ES-I3 (cell line): Measurements from ENCODE around the gene MAGI2.
"Not testable (repeated sequence)": the region's sequence is repeated elsewhere in the genome, so short reads cannot be mapped to it uniquely, and the experiment has no call there.

Source experiments
- H3K36me3 ChIP-seq: 2 replicates; pipeline ENCODE4 v1.6.1; 2013; ENCODE audit warnings: mild to moderate bottlenecking, low read length, control low read depth, moderate library complexity; ENCODE audit not compliant: insufficient read depth
- H3K4me1 ChIP-seq: 2 replicates; pipeline ENCODE4 v1.6.1; 2013; ENCODE audit warnings: mild to moderate bottlenecking, control low read depth, low read length; ENCODE audit not compliant: insufficient read depth
- H3K9ac ChIP-seq: 2 replicates; pipeline ENCODE4 v1.6.1; 2013; ENCODE audit warnings: low read depth, mild to moderate bottlenecking, low read length, moderate library complexity
- H3K9me3 ChIP-seq: 2 replicates; pipeline ENCODE4 v1.6.1; 2013; ENCODE audit warnings: mild to moderate bottlenecking, low read length, moderate library complexity; ENCODE audit not compliant: control insufficient read depth, insufficient read depth

The MAGI2 gene

DNA sequence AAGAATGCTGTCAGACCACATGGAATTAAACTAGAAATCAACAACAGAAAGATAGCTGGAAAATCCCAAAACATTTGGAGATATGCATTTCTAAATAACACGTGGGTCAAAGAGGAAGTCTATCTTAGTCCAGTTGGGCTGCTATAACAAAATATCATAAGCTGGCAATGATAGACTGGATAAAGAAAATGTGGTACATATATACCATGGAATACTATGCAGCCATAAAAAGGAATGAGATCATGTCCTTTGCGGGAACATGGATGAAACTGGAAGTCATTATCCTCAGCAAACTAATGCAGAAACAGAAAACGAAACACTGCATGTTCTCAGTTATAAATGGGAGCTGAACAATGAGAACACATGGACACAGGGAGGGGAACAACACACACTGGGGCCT is 1454.3 kb downstream of the MAGI2 start:
- H3K36me3 ChIP-seq = not testable (repeated sequence)

DNA sequence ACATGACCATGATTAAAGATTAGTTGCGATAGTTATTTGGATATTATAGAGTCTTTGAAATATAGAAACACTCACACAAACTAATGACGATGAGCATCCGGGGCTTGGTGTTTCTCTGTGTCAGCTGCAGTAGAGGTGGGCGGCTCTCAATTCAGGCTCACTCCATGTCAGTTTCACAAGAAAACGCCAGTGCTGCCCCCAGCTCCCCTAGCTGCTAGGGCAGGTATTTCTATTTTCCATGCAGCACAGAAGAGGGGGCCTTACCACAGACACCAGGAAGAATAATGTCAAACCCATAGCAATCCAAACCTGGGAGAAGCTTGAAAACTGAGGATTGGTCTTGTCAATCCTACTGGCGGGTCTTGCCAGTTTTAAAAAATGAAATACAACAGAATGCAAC is 1457.8 kb downstream of the MAGI2 start:
- no peaks in the 10 kb centered on the region for H3K4me1 ChIP-seq
- H3K9me3 ChIP-seq = no peaks in the 10 kb centered on the region
- H3K9ac ChIP-seq = no peak overlapping the region
- no peaks in the 10 kb centered on the region for H3K36me3 ChIP-seq

More for the DNA sequence above, 1454.3 kb downstream of the MAGI2 start:
- H3K9me3 ChIP-seq, H3K4me1 ChIP-seq, H3K9ac ChIP-seq: not testable (repeated sequence)

DNA sequence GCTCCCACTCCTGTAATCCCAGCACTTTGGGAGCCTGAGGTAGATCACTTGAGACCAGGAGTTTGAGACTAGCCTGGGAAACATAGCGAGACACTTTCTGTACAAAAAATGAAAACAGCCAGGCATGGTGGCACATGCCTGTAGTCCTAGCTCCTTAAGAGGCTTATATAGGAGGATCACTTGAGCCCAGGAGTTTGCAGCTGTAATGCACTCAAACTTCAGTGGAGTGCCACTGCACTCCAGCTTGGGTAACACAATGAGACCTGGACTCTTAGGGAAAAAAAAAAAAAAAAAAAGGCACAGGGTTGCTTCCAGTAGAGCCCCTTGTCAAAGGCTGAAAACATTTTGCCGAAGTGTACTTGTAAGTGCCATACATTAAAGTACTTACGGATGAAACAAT is 1459.6 kb downstream of the MAGI2 start:
- Histone ChIP-seq H3K4me1 (peaks cover 5% of the 10 kb centered on the region), H3K9ac (no peak overlapping the region), H3K9me3 (no peaks in the 10 kb centered on the region), H3K36me3 (no peaks in the 10 kb centered on the region)

DNA sequence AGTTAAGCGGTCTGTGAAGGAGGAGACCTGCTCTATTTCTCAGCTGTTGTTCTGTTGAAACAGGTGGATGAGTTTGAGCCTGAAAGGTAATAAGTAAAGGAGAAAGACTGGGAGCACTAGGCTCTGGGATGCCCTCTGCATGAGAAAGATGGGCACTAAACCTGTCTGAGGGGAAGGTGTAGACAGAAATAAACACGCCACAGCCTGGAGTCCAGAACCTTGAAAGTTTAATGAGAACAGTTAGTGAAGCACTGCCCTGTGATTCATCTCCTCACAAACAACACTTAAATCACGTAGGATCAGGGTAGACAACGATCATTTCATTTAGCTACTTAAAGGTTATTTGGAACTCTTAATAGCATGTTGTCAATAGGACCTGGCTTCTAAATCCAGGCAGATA is 1461.8 kb downstream of the MAGI2 start:
- Histone ChIP-seq H3K9me3 (no peaks in the 10 kb centered on the region), H3K36me3 (no peaks in the 10 kb centered on the region), H3K9ac (no peak overlapping the region), H3K4me1 (peaks cover 5% of the 10 kb centered on the region)

DNA sequence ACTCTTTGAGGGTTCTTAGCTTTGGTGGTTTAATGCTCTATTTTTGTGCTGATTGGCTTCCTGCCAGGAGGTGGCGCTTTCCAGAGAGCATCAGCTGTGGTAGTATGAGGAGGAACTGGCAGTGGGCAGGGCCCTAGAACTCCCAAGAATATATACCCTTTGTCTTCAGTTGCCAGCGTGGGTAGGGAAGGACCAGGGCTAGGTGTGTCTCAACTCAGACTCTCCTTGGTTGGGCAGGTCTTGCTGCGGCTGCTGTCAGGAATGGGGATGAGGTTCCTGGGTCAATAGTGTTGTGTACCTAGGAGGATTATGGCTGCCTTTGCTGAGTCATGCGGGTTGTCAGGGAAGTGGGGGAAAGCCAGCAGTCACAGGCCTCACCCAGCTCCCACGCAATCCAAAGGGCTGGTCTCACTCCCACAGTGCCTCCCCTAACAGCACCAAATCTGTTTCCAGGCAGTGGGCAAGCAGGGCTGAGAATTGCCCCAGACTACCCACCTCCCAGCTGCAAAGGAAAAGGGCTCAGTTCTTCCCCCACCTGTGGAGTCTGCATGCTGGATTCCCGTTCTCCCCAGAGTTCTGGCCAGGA is 1463.4 kb downstream of the MAGI2 start:
- Histone ChIP-seq H3K9ac (no peak overlapping the region; the same call in 1 of the 2 replicates), H3K4me1 (peaks cover 5% of the 10 kb centered on the region), H3K36me3 (no peaks in the 10 kb centered on the region), H3K9me3 (no peaks in the 10 kb centered on the region)

DNA sequence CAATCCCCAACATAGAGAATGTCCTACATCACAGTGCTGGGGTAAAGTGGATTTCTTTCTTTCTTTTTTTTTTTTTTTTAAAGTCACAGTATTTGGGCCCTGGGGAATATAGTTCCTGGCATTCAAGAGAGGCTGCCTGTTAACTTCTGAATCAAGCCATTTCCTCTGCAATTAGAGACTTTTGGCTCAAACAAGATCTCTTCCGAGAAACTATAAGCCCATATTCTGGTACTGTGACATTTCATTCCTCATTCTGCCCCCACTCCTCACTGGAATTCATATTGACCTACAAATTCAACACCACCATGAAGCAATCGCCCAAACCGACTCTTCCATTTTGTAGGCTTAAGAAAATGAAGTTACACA is 1467.5 kb downstream of the MAGI2 start:
- H3K9ac ChIP-seq = no peak overlapping the region
- no peaks in the 10 kb centered on the region for H3K9me3 ChIP-seq
- peaks cover 5% of the 10 kb centered on the region for H3K4me1 ChIP-seq
- H3K36me3 ChIP-seq = no peaks in the 10 kb centered on the region

DNA sequence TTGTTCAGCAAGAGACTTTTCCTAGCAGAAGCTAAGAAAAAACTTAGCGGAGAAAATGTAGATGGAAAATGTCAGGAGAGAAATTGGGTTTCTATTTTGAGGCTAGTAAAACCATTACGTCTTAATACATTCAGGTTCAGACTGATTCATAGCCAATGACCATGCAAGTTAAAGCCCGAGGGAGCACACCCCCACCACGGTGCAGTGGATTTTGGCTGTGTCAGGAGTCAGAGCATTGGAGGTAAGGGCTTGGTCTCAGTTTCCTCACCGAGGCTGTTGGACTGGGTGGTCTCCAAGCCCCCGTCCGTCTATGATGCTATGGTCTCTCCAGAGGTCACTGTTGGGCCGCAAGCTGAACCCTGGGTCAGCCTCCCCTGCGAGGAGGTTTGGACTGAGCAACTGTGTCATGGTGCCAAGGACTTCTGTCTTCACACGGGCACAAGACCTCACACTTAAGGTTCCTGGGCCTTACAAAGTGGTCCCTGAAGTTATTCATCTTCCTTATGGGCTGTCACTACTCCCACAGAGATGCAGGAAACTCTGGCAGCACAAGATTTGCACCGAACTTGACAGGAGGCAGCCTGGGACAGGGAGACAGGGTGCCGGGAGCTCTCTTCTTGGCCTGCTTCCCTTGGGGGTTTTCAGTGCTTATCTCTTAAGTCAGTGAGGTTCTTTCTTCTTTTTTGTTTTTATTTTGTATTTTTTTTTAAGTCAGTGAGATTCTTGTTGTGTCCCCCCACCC is 1468.1 kb downstream of the MAGI2 start:
- no peaks in the 10 kb centered on the region for H3K9me3 ChIP-seq
- H3K4me1 ChIP-seq = peaks cover 5% of the 10 kb centered on the region
- no peak overlapping the region for H3K9ac ChIP-seq
- H3K36me3 ChIP-seq = no peaks in the 10 kb centered on the region

DNA sequence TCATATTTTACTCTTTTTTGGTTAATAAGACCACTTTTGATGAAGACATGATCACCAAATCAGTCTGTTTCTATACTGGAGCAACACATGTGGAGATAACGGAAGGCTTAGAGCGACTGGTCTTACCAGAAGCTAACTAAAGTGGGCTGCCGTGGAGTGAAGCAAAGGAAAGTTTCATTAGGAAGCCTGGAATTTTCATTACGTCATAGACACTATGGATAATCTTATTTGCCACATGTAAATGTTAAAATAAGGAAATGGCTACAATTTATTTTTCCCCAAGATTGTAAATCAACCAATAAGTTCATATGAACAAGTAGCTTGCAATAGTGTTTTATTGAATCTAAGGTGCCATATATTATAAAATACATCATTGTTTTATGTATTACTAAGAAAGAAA is 1469.5 kb downstream of the MAGI2 start:
- no peaks in the 10 kb centered on the region; the same call in 1 of the 2 replicates for H3K4me1 ChIP-seq
- no peak overlapping the region for H3K9ac ChIP-seq
- no peaks in the 10 kb centered on the region for H3K36me3 ChIP-seq
- no peaks in the 10 kb centered on the region for H3K9me3 ChIP-seq

DNA sequence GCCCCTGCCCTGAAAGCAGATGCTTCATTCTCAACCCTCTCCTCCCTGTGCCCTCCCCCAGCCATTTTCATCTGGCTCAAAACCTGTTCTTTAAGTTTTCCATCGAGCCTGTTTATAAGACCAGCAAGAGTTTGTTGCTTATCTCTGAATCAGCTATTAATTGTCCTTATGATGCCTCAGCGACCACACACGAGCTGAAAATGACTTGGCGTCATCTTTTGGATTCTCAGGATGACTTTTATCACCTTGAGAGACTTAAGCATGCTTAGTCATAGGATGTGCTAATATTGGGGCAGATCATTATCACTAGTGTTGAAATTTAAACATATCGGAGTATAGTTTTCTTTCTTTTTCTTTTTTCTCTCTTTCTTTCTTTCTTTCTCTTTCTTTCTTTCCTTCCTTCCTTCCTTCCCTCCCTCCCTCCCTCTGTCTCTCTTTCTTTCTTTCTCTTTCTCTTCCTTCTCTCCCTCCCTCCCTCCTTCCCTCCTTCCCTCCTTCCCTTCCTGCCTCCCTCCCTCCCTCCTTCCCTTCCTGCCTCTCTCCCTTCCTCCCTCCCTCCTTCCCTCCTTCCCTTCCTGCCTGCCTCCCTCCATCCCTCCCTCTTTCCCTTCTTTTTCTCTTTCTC is 1470.4 kb downstream of the MAGI2 start:
- H3K9ac ChIP-seq = no peak overlapping the region
- no peaks in the 10 kb centered on the region; the same call in 1 of the 2 replicates for H3K4me1 ChIP-seq
- H3K36me3 ChIP-seq = no peaks in the 10 kb centered on the region
- no peaks in the 10 kb centered on the region for H3K9me3 ChIP-seq

DNA sequence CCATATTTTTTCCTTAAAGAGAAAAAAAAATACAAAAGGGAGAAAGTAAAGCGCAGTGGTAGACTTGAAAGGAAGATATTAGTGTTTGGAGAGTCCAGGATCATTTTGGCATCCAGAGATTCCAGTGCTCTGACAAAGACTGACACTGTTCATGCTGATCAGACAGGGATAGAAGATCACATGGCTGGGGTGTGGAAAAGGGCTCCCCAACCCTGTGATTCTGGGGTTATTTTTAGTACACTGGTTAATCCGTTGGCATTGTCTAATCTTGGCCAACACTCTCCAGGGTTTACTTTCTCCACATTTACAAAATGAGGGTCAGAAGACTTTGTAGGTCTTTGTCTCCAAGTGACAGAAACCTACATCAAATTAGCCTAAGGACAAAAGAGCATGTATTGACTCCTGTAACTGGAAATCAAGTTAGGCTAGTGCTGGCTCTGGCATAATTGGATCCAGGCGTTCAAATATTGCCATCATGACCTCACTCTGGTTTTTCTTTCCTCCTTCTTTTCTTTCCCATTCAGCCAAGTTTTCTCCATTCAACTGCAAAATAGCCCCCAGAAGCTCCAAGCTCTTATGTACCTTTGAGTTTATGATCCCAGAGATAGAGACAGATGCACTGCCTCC is 1473.3 kb downstream of the MAGI2 start:
- Histone ChIP-seq H3K9ac (no peak overlapping the region), H3K9me3 (no peaks in the 10 kb centered on the region), H3K36me3 (no peaks in the 10 kb centered on the region), H3K4me1 (no peaks in the 10 kb centered on the region; the same call in 1 of the 2 replicates)

DNA sequence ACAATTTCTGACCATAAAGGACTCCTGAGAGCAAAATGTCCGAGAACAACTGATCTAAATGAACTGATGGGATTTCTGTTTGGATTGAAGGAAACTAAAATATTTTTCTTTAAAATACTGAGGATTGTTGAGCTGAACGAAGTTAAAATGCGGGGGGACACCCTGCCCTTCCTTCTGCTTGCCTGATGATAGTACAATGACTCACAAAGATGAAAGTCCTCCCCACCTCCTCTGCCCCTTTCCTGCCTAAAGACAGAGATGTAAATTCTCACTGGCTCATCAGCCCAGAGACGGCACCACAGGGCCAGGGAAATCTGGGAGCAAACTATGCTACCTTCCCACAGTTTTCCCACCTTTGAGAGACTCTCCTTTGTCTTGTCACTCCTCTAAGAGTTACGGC is 1474.2 kb downstream of the MAGI2 start:
- H3K9ac ChIP-seq = no peak overlapping the region

DNA sequence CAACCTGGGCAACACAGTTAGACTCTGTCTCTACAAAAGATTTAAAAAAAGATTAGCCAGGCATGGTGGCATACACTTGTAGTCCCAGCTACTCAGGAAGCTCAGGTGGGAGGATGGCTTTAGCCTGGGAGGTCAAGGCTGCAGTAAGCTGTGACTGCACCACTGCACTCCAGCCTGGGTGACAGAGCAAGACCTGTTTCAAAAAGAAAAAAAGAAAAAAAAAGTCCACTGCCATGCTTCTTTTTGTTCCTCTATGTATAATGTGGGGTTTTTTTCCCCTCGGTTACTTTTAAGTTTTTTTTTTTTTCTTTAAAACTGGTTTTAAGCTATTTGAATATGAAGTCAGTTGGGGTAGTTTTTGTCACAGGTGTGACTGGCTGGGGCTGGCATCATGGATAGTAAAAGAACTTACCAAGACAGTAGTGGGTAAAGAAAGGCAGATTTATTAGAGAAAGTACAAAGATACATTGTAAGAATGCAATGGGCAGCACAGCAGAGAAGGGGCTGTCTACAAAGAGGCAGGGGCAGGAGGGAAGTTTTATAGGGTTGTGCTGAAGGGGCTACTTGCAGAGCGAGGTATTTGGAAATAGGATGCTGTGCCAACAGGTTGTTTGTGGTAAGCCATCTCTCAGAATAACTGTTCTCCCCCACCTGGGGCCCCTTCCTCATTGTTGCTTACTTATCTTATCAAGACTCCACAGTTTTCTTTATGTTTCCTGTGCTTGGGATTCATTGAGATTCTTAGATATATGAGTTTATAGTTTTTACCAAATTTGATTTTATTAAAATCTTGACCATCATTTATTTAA is 1477.6 kb downstream of the MAGI2 start:
- Histone ChIP-seq H3K9me3 (no peaks in the 10 kb centered on the region), H3K4me1 (no peaks in the 10 kb centered on the region; the same call in 1 of the 2 replicates), H3K36me3 (no peaks in the 10 kb centered on the region), H3K9ac (no peak overlapping the region)

More for the DNA sequence above, 1474.2 kb downstream of the MAGI2 start:
- Histone ChIP-seq H3K9me3 (no peaks in the 10 kb centered on the region), H3K36me3 (no peaks in the 10 kb centered on the region), H3K4me1 (no peaks in the 10 kb centered on the region; the same call in 1 of the 2 replicates)

DNA sequence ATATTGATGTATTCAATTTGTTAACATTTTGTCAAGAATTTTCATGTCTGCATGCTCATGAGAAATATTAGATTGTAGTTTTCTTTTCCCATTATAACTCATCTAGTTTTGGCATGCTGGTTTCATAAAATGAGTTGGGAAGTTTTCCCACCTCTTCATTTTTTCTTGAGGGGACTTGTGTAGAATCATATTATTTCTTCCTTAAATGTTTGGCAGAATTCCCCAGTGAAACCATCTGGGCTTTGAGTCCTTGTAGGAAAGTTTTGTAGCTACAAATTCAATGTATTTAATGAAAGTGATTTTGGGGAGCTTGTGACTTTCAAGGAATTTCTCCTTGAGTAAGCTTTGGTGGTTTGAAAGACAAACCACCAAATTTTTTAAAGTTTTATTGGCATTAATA is 1481.7 kb downstream of the MAGI2 start:
- H3K4me1 ChIP-seq = no peaks in the 10 kb centered on the region
- H3K9ac ChIP-seq = no peak overlapping the region
- no peaks in the 10 kb centered on the region for H3K36me3 ChIP-seq
- H3K9me3 ChIP-seq = no peaks in the 10 kb centered on the region

DNA sequence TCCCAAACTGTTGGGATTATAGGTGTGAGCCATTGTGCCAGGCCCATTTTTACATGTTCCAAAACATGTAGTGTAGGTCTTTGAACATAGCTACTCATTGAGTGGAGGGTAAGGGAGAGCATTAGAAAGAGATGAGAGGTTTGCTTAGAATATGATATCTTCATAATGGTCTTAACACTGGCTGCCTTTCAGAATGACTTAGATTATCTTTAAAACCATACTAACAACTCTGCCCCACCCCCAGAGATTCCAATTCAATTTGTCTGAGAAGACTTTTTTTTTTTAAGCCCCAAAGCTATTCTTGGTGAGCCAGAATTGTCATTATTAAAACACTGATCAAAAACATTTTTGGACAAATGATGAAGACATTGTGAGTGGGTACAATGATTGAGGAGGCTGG is 1486.0 kb downstream of the MAGI2 start:
- Histone ChIP-seq H3K4me1 (no peaks in the 10 kb centered on the region), H3K9me3 (no peaks in the 10 kb centered on the region), H3K9ac (no peak overlapping the region), H3K36me3 (no peaks in the 10 kb centered on the region)
